CD4-positive, alpha-beta T cell (primary cell): ENCODE measurements around the gene KPNA3. TPM values are rescaled to one million over a fixed set of nuclear protein-coding genes. Genes with fewer than 3 reads are reported as not detected.

Experiments used
- ATAC-seq: fragments of 200-7000 bp; cut with Tn5 transposase; one replicate; pipeline ENCODE4 v1.10.0; 2022; ENCODE audit warnings: mild to moderate bottlenecking; ENCODE audit not compliant: poor library complexity
- CTCF ChIA-PET: fragments of 350-600 bp; sonication (Branson Sonifier 250); formaldehyde crosslinking; loops from one replicate; lab custom pipeline; 2021; ENCODE audit warnings: antibody characterized with exemption, inconsistent platforms; lab: Charles Lee
- POLR2A ChIA-PET: fragments of 350-600 bp; sonication (Branson Sonifier 250); formaldehyde crosslinking; loops from one replicate; lab custom pipeline; 2021; ENCODE audit warnings: antibody characterized with exemption, inconsistent platforms; lab: Charles Lee
- DNase-seq, 14 experiments: peaks; one replicate each; pipeline ENCODE4 v3.0.0-alpha.2; 2013 to 2020; ENCODE audit warnings: mixed read lengths in 2 of 14
- H3K27ac ChIP-seq, 2 donors: one replicate each; pipeline versions ENCODE4 v1.5.1 to v1.7.0; 2013; ENCODE audit warnings: low read length in 2 of 2, low read depth in 1 of 2, mild to moderate bottlenecking in 1 of 2
- H3K27me3 ChIP-seq, 2 experiments: 1 replicate in 1 of 2; 2 replicates in 1 of 2; pipeline versions ENCODE4 v1.6.1 to v1.7.0; 2013; ENCODE audit warnings: low read length in 2 of 2, control low read depth in 1 of 2, mild to moderate bottlenecking in 1 of 2, moderate library complexity in 1 of 2; ENCODE audit not compliant: insufficient read depth in 2 of 2, control insufficient read depth in 1 of 2
- H3K36me3 ChIP-seq: one replicate; pipeline ENCODE4 v1.6.1; 2013; ENCODE audit warnings: low read length, control low read depth; ENCODE audit not compliant: insufficient read depth
- H3K4me1 ChIP-seq: one replicate; pipeline ENCODE4 v1.6.1; 2013; ENCODE audit warnings: low read length, control low read depth; ENCODE audit not compliant: insufficient read depth
- H3K4me3 ChIP-seq: one replicate; pipeline ENCODE4 v1.5.1; 2013; ENCODE audit warnings: mild to moderate bottlenecking, low read length, moderate library complexity
- H3K9me3 ChIP-seq, 2 experiments: 1 replicate in 1 of 2; 2 replicates in 1 of 2; pipeline versions ENCODE4 v1.6.1 to v1.7.0; 2013; ENCODE audit warnings: low read length in 2 of 2, mild to moderate bottlenecking in 2 of 2, control low read depth in 1 of 2, moderate library complexity in 1 of 2; ENCODE audit not compliant: control insufficient read depth in 1 of 2, insufficient read depth in 1 of 2
- H3K27ac Mint-ChIP-seq: one replicate; pipeline ENCODE4 v1.8.0; 2020; ENCODE audit warnings: mixed read lengths
- H3K27me3 Mint-ChIP-seq: one replicate; pipeline ENCODE4 v1.8.0; 2021; ENCODE audit warnings: mixed read lengths
- H3K36me3 Mint-ChIP-seq: one replicate; pipeline ENCODE4 v1.8.0; 2021; ENCODE audit warnings: low read depth, mixed read lengths
- H3K4me1 Mint-ChIP-seq: one replicate; pipeline ENCODE4 v1.8.0; 2021; ENCODE audit warnings: low read depth, mixed read lengths
- H3K4me3 Mint-ChIP-seq: one replicate; pipeline ENCODE4 v1.8.0; 2020; ENCODE audit warnings: mild to moderate bottlenecking, mixed read lengths
- H3K9me3 Mint-ChIP-seq: one replicate; pipeline ENCODE4 v1.8.0; 2020; ENCODE audit warnings: mixed read lengths
- CTCF ChIP-seq: fragments of 200-600 bp; IDR thresholded peaks from one replicate; pipeline ENCODE4 v1.8.0; 2022; ENCODE audit warnings: antibody characterized with exemption, mild to moderate bottlenecking
- intact Hi-C, 2 experiments: fragments of 100-400 bp; cut with DNase I in 1 of 2; cut with micrococcal nuclease in 1 of 2; formaldehyde crosslinking; loops; one replicate each; pipeline versions ENCODE4 v1.15.1 to v1.9.0; 2023 to 2025; cut with DNase I, micrococcal nuclease
- total RNA-seq, 174 experiments: library from RNA in 2 of 174; stranded (reverse) in 2 of 174; gene quantifications; one replicate each; pipeline ENCODE4 v1.2.3 and lab custom pipeline; 2021 to 2026

KPNA3 gene
- total RNA-seq, 2 experiments from 2014 or later: 15.7 to 17.3 TPM

- intact Hi-C loops: no loop called here
- no peaks in the 10 kb centered on the region for H3K4me1 ChIP-seq
- H3K27ac ChIP-seq: no peak overlapping the region
- no peaks in the 10 kb centered on the region for H3K36me3 ChIP-seq
- H3K4me3 ChIP-seq: no peak overlapping the region
- peaks cover 0 to 3% of the 10 kb centered on the region in 2 experiments for H3K27me3 ChIP-seq
- Mint-ChIP-seq H3K4me1 (peaks cover 14% of the 10 kb centered on the region), H3K9me3 (peaks cover 4% of the 10 kb centered on the region), H3K27ac (no peak overlapping the region), H3K36me3 (no peaks in the 10 kb centered on the region), H3K27me3 (no peaks in the 10 kb centered on the region), H3K4me3 (no peak overlapping the region)
- ATAC-seq (no peak), DNase-seq (no peak)
- no peak for TF ChIP-seq CTCF
- ChIA-PET CTCF (no interaction called here), POLR2A (no interaction called here)
- H3K9me3 ChIP-seq: peaks cover 0 to 6% of the 10 kb centered on the region in 2 experiments
Observed at GRCh38 chr13:49829715-49830114, 37.2 kb upstream of the KPNA3 start.

- Mint-ChIP-seq H3K4me3 (no peak overlapping the region), H3K4me1 (peaks cover 14% of the 10 kb centered on the region), H3K9me3 (peaks cover 4% of the 10 kb centered on the region), H3K27ac (no peak overlapping the region), H3K36me3 (no peaks in the 10 kb centered on the region), H3K27me3 (no peaks in the 10 kb centered on the region)
- Histone ChIP-seq H3K9me3 (peaks cover 0 to 6% of the 10 kb centered on the region in 2 experiments), H3K4me1 (no peaks in the 10 kb centered on the region), H3K4me3 (no peak overlapping the region), H3K27ac (no peak overlapping the region), H3K27me3 (peaks cover 0 to 6% of the 10 kb centered on the region in 2 experiments), H3K36me3 (no peaks in the 10 kb centered on the region)
- DNase-seq (peak in 1 of 14 experiments; percentile 20), ATAC-seq (no peak)
- ChIA-PET CTCF (no interaction called here), POLR2A (no interaction called here)
- no peak for TF ChIP-seq CTCF
- intact Hi-C loops: no loop called here
Observed at GRCh38 chr13:49828453-49828852, 36.0 kb upstream of the KPNA3 start.

GRCh38 chr13:49827891-49828290 lies 35.4 kb upstream of the KPNA3 start:
- no peaks in the 10 kb centered on the region for H3K27me3 Mint-ChIP-seq
- POLR2A ChIA-PET: interaction anchor here (0.9 to 1.2 kb wide), 2 partner anchors 35 to 36 kb away, joined by 3 read pairs; no protein-coding TSS in a partner anchor

More at GRCh38 chr13:49827891-49828290, 35.4 kb upstream of the KPNA3 start:
- Mint-ChIP-seq H3K36me3 (no peaks in the 10 kb centered on the region), H3K4me3 (no peak overlapping the region), H3K9me3 (peaks cover 4% of the 10 kb centered on the region), H3K27ac (no peak overlapping the region), H3K4me1 (peaks cover 14% of the 10 kb centered on the region)
- intact Hi-C loops: no loop called here
- H3K4me1 ChIP-seq: no peaks in the 10 kb centered on the region
- peaks cover 0 to 3% of the 10 kb centered on the region in 2 experiments for H3K27me3 ChIP-seq
- no peak overlapping the region for H3K4me3 ChIP-seq
- H3K9me3 ChIP-seq: peaks cover 0 to 6% of the 10 kb centered on the region in 2 experiments
- H3K36me3 ChIP-seq: no peaks in the 10 kb centered on the region
- ATAC-seq: no peak
- DNase-seq: no peak
- no peak overlapping the region for H3K27ac ChIP-seq
- TF ChIP-seq CTCF: no peak
- CTCF ChIA-PET: no interaction called here
